OCI-LY1 (cell line): ENCODE measurements around the gene LY86.

Source experiments
- EZH2 ChIP-seq: fragments of 200-600 bp; sonication (generic), shearing (Covaris generic); IDR thresholded peaks from 2 replicates; pipeline ENCODE4 v1.8.0; 2017; ENCODE audit warnings: borderline replicate concordance, mixed run types, mild to moderate bottlenecking, antibody characterized with exemption, low read length, moderate library complexity, mixed read lengths
- TF ChIP-seq, protein P1 (sequence below): fragments of 200-600 bp; sonication (generic), shearing (Covaris generic); IDR thresholded peaks from 2 replicates; pipeline ENCODE4 v1.5.1; 2017; ENCODE audit warnings: mild to moderate bottlenecking, antibody characterized with exemption, low read length, moderate library complexity, mixed read lengths

DNA sequence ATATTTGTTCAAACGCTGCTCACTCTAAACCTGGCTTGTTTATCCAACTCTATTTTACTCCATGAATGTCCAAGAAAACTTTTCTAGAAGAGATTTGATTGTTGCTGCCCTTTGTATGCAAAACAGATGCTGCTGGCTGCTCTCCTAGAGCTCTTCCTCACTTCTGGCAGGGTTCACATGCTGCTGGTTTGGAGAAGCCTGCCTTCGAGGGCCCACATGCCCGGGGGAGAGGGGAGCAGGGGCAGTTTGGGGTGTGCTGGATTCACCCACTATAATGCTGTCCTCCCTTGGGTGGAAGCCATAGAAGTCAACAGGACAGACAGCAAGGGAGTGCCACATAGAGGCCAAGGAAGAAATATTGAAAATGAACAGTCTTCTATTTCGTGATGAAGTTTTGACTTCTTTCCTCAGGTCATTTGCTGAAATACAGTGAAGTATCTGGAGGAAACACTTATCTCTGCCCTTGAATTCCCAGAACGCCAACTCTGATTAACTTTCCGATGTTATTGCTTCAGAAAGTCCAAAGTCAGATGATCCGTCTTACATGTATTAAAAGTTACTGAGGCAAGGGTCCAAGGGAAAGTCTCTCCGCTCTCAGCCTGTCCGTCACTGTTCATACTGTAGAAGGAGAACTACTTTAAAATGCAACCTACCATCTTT lies 32.4 kb downstream of the LY86 start:
- TF ChIP-seq EZH2, result no peak
- TF ChIP-seq, protein P1, sequence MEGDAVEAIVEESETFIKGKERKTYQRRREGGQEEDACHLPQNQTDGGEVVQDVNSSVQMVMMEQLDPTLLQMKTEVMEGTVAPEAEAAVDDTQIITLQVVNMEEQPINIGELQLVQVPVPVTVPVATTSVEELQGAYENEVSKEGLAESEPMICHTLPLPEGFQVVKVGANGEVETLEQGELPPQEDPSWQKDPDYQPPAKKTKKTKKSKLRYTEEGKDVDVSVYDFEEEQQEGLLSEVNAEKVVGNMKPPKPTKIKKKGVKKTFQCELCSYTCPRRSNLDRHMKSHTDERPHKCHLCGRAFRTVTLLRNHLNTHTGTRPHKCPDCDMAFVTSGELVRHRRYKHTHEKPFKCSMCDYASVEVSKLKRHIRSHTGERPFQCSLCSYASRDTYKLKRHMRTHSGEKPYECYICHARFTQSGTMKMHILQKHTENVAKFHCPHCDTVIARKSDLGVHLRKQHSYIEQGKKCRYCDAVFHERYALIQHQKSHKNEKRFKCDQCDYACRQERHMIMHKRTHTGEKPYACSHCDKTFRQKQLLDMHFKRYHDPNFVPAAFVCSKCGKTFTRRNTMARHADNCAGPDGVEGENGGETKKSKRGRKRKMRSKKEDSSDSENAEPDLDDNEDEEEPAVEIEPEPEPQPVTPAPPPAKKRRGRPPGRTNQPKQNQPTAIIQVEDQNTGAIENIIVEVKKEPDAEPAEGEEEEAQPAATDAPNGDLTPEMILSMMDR, result no peak
